Measurements from ENCODE around the gene ATXN2. TPM values are rescaled to one million over a fixed set of nuclear protein-coding genes. Genes with fewer than 3 reads are reported as not detected.

The ATXN2 gene
- total and polyA plus RNA-seq, 9 of the 15 experiments (the other 6 are each of a cell fraction or from before 2014, with no cell fraction given) = 16.8 to 67.8 (median 29.3) TPM

GRCh38 chr12:111578276-111578970 is 20.7 kb downstream of the ATXN2 start (continued):
- TF ChIP-seq RAD51 (IDR thresholded peaks at IDR 0.05; ENCODE audit: borderline replicate concordance, low read depth) (no peak), HNRNPH1 (optimal IDR thresholded peaks at IDR 0.05; ENCODE audit: low read depth, low read length) (no peak), ZNF174 (CRISPR knock-in tag; IDR thresholded peaks at IDR 0.05) (no peak), ZFP36 (IDR thresholded peaks at IDR 0.05; ENCODE audit: low read depth, low read length, partially characterized antibody) (no peak), SAP30 (IDR thresholded peaks at IDR 0.05; ENCODE audit: borderline replicate concordance, insufficient read depth, low read depth, low read length, poor library complexity, severe bottlenecking) (no peak), ILF3 (IDR thresholded peaks at IDR 0.05; ENCODE audit: borderline replicate concordance) (peak; percentile 39; the same call in 1 of the 2 replicates), ZNF398 (CRISPR knock-in tag; IDR thresholded peaks at IDR 0.05) (no peak), CUX1 (CRISPR knock-in tag; IDR thresholded peaks at IDR 0.05) (no peak), ARID4B (CRISPR knock-in tag; IDR thresholded peaks at IDR 0.05) (0 out of 2 replicates have a peak, but pooled peaks have one; percentile 3), BRF2 (IDR thresholded peaks at IDR 0.05; ENCODE audit: borderline replicate concordance, insufficient read depth, insufficient read length) (no peak), NCOA6 (IDR thresholded peaks at IDR 0.05) (no peak), E2F5 (CRISPR knock-in tag; IDR thresholded peaks at IDR 0.05) (no peak)

Measured in K562 (cell line).